ENCODE results near the gene RAC2.

GRCh38 chr22:37283393-37283937, 39.4 kb upstream of the RAC2 start:
- TF ChIP-seq CTCF (IDR thresholded peaks at IDR 0.05) (no peak), POLR2A (IDR thresholded peaks at IDR 0.05) (no peak)
